Non-pigmented ciliary epithelial cell (primary cell): ENCODE data around the gene TLCD1.

Experiments used
- DNase-seq: peaks from one replicate; pipeline ENCODE4 v3.0.0-alpha.2; 2010; ENCODE audit warnings: low read depth

The TLCD1 gene

GRCh38 chr17:28712705-28713415 lies 13.2 kb downstream of the TLCD1 start:
- no peak for DNase-seq

- no peak for DNase-seq
Observed at GRCh38 chr17:28712032-28712704, 13.9 kb downstream of the TLCD1 start.

GRCh38 chr17:28711723-28712031 lies 14.4 kb downstream of the TLCD1 start, which contains the start of gene PROCA1:
Gene PROCA1 (minus strand): TSS chr17:28711888. CDS start chr17:28711660, 228 bp downstream.
- DNase-seq = no peak

- DNase-seq = no peak
Observed at GRCh38 chr17:28710861-28711722, 14.9 kb downstream of the TLCD1 start.

- no peak for DNase-seq
Observed at GRCh38 chr17:28707339-28707720, 18.7 kb downstream of the TLCD1 start.

GRCh38 chr17:28706471-28707338 lies 19.3 kb downstream of the TLCD1 start:
- DNase-seq = no peak

- DNase-seq = no peak
Observed at GRCh38 chr17:28705728-28706334, 20.2 kb downstream of the TLCD1 start.

- no peak for DNase-seq
Observed at GRCh38 chr17:28705074-28705659, 20.9 kb downstream of the TLCD1 start.

GRCh38 chr17:28704219-28704858 lies 21.7 kb downstream of the TLCD1 start:
- no peak for DNase-seq

GRCh38 chr17:28703552-28704218 lies 22.3 kb downstream of the TLCD1 start:
- DNase-seq = no peak

GRCh38 chr17:28702752-28703150 lies 23.3 kb downstream of the TLCD1 start:
- DNase-seq = no peak

- no peak for DNase-seq
Observed at GRCh38 chr17:28702026-28702751, 23.8 kb downstream of the TLCD1 start.

GRCh38 chr17:28700830-28701492 lies 25.1 kb downstream of the TLCD1 start:
- DNase-seq = no peak

GRCh38 chr17:28700278-28700677 lies 25.8 kb downstream of the TLCD1 start:
- no peak for DNase-seq

- no peak for DNase-seq
Observed at GRCh38 chr17:28698253-28698941, 27.6 kb downstream of the TLCD1 start.

- no peak for DNase-seq
Observed at GRCh38 chr17:28693869-28694268, 32.2 kb downstream of the TLCD1 start.

GRCh38 chr17:28689011-28689410 lies 37.0 kb downstream of the TLCD1 start:
- DNase-seq = no peak

- no peak for DNase-seq
Observed at GRCh38 chr17:28688481-28688880, 37.6 kb downstream of the TLCD1 start.
